ENCODE measurements around the gene TRIM43B.
"Not testable (repeated sequence)": the region's sequence is repeated elsewhere in the genome, so short reads cannot be mapped to it uniquely, and the experiment has no call there.

TRIM43B gene

GRCh38 chr2:95433373-95433772 is 51.2 kb downstream of the TRIM43B start:
- not testable (repeated sequence) for DNase-seq

- not testable (repeated sequence) for DNase-seq
These were observed 54.6 kb downstream of the TRIM43B start for GRCh38 chr2:95429748-95430467.

- not testable (repeated sequence) for DNase-seq
These were observed 57.2 kb downstream of the TRIM43B start for GRCh38 chr2:95427196-95427867.

All from inflammatory macrophage treated with lipopolysaccharide for 1 hour (primary cell).